NCI-H128 (cell line): Measurements from ENCODE around the gene IGFBP6.
"Not testable (repeated sequence)": the region's sequence is repeated elsewhere in the genome, so short reads cannot be mapped to it uniquely, and the experiment has no call there.

Source experiments
- DNase-seq: peaks from one replicate; lab custom pipeline; 2025; ENCODE audit not compliant: unreplicated experiment; lab: John Stamatoyannopoulos, UW

Gene IGFBP6

GRCh38 chr12:53070877-53071492 lies 26.5 kb upstream of the IGFBP6 start:
- no peak for DNase-seq

DNA sequence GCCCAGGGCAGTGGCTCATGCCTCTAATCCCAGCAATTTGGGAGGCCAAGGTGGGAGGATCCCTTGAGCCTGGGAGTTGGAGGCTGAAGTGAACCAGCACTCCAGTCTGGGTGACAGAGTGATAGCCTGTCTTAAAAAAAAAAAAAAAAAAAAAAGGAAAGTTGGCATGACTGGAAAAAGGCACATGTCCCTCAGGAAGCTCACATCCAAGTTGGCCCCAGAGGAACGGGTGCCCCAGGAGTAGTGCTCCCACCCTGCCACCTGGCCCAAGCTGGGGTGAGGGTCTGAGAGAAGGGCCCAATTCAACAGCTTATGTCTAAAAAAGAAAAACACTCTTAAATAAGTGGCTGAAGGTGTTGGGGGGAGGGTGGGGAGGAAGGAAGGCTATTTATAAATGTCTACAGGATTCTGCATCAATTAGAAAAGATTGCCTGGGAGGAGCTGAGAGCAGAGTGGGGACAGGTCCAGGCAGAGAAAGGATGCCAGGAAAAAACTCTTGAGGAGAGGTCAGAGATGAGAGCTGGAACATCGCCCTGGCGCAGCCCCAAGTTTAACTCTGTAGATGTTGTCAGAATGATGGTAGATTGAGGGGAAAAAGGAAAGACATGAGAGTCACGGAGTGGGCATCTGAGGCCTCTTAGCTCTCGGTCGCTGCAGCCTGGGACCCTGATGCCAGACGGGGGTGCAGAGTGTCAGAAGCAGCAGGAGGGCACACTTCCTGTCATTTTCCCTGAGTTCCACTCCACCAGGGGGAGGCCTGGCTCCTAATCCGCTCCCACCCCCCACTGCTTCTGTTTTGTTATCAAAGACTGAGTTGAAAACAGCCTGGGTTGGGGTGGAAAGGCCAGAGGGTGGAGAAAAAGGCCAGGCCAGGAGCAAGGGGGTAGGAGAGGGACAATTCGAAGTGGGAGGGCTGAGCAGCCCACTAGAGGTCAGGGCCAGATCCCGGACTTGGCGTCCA lies 25.6 kb upstream of the IGFBP6 start:
- no peak for DNase-seq

- no peak for DNase-seq
These were observed 23.6 kb upstream of the IGFBP6 start for GRCh38 chr12:53073881-53074280.

DNA sequence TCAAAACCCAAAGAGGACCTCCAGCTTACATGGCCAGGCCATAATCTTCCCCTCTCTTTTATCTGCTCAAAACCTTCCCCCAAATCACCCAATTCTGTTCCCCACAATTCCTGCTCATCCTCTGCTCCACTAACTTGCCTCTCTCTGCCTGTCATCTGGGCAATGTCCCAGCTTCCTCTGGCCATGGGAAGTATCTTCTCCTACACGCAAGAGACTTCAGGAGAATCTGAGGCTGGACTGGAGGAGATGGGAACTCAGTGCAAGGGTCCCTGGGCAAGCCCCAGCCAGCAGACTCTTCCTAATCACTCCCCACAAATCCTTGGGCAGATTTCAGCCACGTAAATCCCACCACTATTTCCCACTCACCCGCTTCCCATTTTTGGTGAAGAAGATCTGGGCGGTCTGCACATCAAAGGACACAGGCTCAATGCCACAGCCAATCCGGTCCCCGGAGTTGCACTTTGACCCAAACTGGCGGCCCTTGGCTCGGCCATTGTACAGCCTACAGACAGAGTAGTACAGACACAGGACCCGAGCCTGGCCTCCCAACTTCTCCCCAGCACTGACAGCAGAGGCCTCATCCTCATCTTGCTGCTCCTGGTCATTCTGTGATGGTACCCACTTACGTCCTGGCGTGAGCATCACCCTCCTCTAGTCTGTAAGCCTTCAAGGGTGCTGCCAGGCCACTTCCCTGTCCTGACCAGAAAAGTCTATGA lies 23.0 kb upstream of the IGFBP6 start:
- no peak for DNase-seq

GRCh38 chr12:53074999-53075370 lies 22.5 kb upstream of the IGFBP6 start:
- no peak for DNase-seq

DNA sequence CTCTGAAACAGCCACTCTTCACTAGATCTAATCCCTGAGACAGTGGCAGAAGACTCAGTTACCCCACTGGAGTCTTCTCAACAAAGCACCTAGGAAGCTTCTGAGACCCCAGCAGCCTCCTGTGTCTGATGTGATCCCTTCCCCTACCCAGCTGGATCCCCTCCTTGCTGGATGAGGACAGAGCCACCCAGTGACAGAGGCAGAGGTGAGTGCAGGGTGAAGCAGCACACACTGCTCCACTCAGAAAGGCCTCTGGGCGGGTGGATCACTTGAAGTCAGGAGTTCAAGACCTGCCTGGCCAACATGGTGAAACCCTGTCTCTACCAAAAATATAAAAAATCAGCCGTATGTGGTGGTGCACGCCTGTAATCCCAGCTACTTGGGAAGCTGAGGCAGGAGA lies 21.0 kb upstream of the IGFBP6 start:
- no peak for DNase-seq

DNA sequence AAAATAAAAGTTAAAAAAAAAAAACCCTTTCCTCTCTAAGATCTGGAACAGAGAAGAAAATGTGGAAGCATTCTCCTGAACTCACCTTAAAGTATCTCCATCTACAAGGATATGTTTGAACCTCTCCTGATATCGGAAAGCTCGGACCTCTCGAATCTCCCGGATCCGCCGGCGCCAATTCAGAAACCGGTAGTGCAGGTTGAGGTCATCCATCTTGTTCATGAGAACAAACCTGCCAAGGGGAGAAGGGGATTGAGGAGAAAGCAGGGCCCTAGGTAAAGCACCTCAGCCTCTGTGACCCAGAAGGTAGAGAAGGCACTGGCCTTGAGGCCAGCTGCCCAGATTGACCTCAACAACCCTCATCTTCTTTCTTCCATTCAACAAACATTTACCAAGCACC lies 20.4 kb upstream of the IGFBP6 start:
- no peak for DNase-seq

DNA sequence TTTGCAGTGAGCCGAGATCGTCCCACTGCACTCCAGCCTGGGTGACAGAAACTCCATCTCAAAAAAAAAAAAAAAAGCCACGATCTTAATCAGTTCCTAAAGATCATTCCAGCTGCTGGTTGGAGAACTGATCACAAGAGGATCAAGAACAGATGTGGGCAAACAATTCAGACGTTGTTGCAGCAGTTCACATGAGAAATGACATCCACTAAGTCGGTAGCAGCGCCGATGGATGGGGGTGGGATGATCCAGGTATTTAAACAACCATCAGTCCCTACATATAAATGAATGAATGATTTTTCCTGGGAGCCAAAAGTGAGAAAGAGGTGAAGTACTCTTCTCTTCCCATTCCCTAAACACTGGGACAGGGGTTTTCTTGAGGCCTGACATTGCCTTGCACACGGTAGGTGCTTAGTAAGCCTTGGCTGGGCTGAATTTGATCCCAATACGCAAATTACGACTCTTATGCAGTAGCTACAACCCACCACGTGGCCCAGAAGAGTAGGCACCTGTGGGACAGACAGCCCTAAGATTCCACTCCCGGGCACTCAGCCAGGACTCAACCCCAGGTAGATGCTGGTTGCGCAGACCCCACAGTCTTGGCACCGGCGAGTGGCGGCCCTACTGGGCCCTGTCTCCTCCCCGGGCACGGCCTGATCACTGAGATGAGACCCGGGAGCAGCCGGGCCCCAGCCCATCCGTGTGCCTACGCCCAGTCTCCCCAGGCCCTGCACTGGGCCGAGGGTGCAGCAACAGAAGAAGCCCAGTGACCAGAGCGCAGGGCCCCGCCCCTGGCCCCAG lies 18.8 kb upstream of the IGFBP6 start:
- peak; percentile 27 for DNase-seq

DNA sequence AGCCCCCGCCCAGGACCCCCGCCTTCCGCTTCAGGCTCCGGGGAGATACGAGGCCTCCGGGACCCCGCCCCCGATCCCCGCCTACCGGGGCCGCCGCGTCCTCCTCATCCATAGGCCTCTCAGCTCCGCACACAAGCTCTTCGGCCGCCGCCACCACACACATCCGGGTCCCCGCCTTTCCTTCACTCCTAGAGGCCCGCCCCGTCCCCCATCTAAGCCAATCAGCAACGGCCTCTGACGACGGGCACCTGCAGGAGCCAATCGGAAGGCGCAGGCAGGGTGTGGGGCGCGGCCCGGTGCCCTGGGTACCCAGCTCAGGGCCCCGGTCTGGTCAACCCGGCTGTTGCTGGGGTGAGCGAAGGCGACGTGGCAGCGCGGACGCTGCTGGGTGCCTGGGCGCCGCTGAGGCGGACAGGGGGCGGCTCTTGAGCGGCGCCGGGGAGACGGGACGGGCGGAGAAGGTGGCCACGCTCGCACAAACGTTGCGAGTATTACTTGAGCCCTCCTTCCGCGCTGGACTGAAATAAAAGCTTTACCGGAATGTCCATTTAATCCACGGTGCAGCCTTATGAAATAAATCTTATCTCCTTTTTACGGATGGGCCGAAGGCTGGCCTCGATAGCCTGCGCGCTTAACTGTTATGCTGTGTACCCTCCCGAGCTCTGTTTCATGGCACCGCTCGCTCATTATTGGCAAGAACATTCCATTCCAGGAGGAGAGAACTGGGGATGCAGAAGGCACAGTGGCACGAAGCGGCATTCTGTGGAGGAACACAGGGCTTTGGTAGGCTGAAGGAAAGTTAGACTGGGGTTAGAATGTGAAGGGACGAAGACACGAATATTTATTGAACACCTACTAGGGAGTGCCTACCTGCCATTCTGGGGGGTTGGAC lies 18.0 kb upstream of the IGFBP6 start, which contains the start of gene SPRYD3:
Gene SPRYD3, minus strand, starts transcription at position 165 of the 892 bp plus-strand sequence. Its CDS starts 57 bp downstream, at position 108.
- peak; percentile 88 for DNase-seq

- DNase-seq = no peak
These were observed 14.8 kb upstream of the IGFBP6 start for GRCh38 chr12:53082637-53083175.

GRCh38 chr12:53086361-53086760 lies 11.1 kb upstream of the IGFBP6 start:
- no peak for DNase-seq

GRCh38 chr12:53090105-53090504 lies 7.4 kb upstream of the IGFBP6 start:
- no peak for DNase-seq

- DNase-seq = no peak
These were observed 6.9 kb upstream of the IGFBP6 start for GRCh38 chr12:53090554-53090953.

GRCh38 chr12:53091756-53092155 lies 5.7 kb upstream of the IGFBP6 start:
- DNase-seq = no peak

GRCh38 chr12:53093777-53094393 lies 3.6 kb upstream of the IGFBP6 start:
- DNase-seq = no peak

DNA sequence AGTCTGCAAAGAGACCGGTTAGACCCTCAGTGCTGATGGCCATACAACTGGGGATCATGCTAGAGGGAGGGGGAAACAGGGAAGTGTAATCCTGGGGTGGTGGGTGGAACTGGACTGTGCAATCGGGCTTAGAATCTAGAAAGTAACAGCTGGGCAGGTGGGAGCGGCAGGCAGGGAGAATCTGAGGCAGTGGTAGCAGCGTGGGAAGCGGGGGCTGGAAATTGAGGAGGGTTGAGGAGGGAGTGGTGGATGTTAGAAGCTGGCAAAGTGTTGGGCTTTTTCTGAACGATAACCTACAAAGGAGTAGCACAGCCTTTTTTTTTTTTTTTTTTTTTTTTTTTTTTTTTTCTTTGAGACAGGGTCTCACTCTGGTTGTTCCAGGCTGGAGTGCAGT lies 3.1 kb upstream of the IGFBP6 start:
- DNase-seq = no peak

DNA sequence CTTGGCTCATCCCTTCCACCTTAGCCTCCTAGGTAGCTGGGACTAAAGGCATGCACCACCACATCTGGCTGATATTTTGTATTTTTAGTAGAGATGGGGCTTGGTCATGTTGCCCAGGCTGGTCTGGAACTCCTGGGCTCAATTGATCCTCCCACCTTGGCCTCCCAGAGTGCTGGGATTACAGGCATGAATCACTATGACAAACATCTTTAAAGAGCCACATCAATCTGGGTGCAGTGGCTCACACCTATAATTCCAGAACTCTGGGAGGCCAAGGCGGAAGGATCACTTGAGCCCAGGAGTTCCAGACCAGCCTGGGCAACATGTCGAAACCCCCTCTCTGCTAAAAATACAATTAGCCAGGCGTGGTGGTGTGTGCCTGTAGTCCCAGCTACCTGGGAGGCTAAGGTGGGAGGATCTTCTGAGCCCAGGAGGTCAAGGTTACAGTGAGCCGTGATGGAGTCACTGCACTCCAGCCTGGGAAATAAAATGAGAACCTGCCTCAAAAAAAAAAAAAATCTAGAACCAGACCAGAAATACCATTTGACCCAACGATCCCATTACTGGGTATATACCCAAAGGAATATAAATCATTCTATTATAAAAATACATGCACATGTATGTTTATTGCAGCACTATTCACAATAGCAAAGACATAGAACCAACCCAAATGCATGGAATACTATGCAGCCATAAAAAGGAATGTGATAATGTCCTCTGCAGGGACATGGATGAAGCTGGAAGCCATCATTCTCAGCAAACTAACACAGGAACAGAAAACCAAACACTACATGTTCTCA lies 2.5 kb upstream of the IGFBP6 start:
- not testable (repeated sequence) for DNase-seq

DNA sequence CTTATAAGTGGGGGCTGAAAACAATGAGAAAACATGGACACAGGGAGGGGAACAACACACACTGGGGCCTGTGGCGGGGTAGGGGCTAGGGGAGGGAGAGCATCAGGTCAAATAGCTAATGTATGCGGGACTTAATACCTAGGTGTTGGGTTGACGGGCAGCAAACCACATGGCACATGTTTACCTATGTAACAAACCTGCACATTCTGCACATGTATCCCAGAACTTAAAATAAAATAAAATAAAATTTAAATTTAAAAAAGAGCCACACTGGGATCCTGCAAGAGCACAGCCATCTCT lies 1.9 kb upstream of the IGFBP6 start:
- not testable (repeated sequence) for DNase-seq
